PC-9 (cell line): ENCODE data around the gene MYOG. TPM values are rescaled to one million over a fixed set of nuclear protein-coding genes. Genes with fewer than 3 reads are reported as not detected.

Experiments
- BruUV-seq: library from RNA; stranded (reverse); fragments of 400-500 nt; replicated peaks from 2 replicates; lab custom pipeline; 2021; lab: Mats Ljungman, UMichigan
- CTCF ChIA-PET: fragments of 300-600 bp; sonication (Branson Sonifier 250); formaldehyde crosslinking; loops from one replicate; lab custom pipeline; 2022; ENCODE audit warnings: antibody characterized with exemption; lab: Charles Lee
- POLR2A ChIA-PET: fragments of 300-600 bp; sonication (Branson Sonifier 250); formaldehyde crosslinking; loops from one replicate; lab custom pipeline; 2022; ENCODE audit warnings: antibody characterized with exemption; ENCODE audit not compliant: unreplicated experiment; lab: Charles Lee
- DNase-seq, 2 experiments: peaks; one replicate each; pipeline versions ENCODE4 v3.0.0 to v3.0.0-alpha.2; 2015 to 2022; ENCODE audit warnings: mixed read lengths in 1 of 2
- H2AFZ ChIP-seq: fragments of 200-600 bp; sonication (generic); 2 replicates; pipeline ENCODE4 v1.8.1; 2017; ENCODE audit warnings: antibody characterized with exemption
- H3F3A ChIP-seq: fragments of 200-600 bp; sonication (generic); 2 replicates; pipeline ENCODE4 v1.8.1; 2017; ENCODE audit warnings: antibody characterized with exemption, mild to moderate bottlenecking, low read depth; ENCODE audit not compliant: insufficient read depth
- H3K27ac ChIP-seq: fragments of 200-600 bp; sonication (generic); 2 replicates; pipeline ENCODE4 v1.6.1; 2016; ENCODE audit warnings: mixed run types
- H3K27me3 ChIP-seq: fragments of 200-600 bp; sonication (generic); 2 replicates; pipeline ENCODE4 v1.6.1; 2016; ENCODE audit warnings: low read depth, mixed run types; ENCODE audit not compliant: insufficient read depth
- H3K36me3 ChIP-seq: fragments of 200-600 bp; sonication (generic); 2 replicates; pipeline ENCODE4 v1.6.1; 2016; ENCODE audit warnings: low read depth, mixed run types
- H3K4me1 ChIP-seq: fragments of 200-600 bp; sonication (generic); replicated peaks from 2 replicates; pipeline ENCODE4 v1.6.1; 2016; ENCODE audit warnings: mixed run types; ENCODE audit not compliant: insufficient read depth
- H3K4me2 ChIP-seq: fragments of 200-600 bp; sonication (generic); 2 replicates; pipeline ENCODE4 v1.6.1; 2017; ENCODE audit warnings: mixed run types
- H3K4me3 ChIP-seq: fragments of 200-600 bp; sonication (generic); 2 replicates; pipeline ENCODE4 v1.6.1; 2016; ENCODE audit warnings: mixed run types
- H3K79me2 ChIP-seq: fragments of 200-600 bp; sonication (generic); 2 replicates; pipeline ENCODE4 v1.6.1; 2017; ENCODE audit warnings: low read depth, mixed run types
- H3K9me2 ChIP-seq: fragments of 200-600 bp; sonication (generic); 2 replicates; pipeline ENCODE4 v1.8.1; 2017; ENCODE audit warnings: mild to moderate bottlenecking; ENCODE audit not compliant: insufficient read depth
- H3K9me3 ChIP-seq: fragments of 200-600 bp; sonication (generic); 2 replicates; pipeline ENCODE4 v1.8.1; 2016; ENCODE audit warnings: low read depth; ENCODE audit not compliant: insufficient read depth
- H4K20me1 ChIP-seq: fragments of 200-600 bp; sonication (generic); 2 replicates; pipeline ENCODE4 v1.8.1; 2017; ENCODE audit not compliant: insufficient read depth
- EZH2 ChIP-seq: fragments of 200-600 bp; sonication (generic); IDR thresholded peaks from 2 replicates; pipeline ENCODE4 v1.8.0; 2017; ENCODE audit warnings: antibody characterized with exemption, low read depth
- intact Hi-C: fragments of 100-400 bp; cut with micrococcal nuclease; formaldehyde crosslinking; loops from one replicate; pipeline ENCODE4 v1.10.0; 2022; ENCODE audit not compliant: unreplicated experiment
- total RNA-seq: library from RNA; stranded (reverse); gene quantifications from 2 replicates; pipeline ENCODE4 v1.2.3, GENCODE V29; 2021
- TF ChIP-seq, protein P1 (sequence below): fragments of 200-600 bp; sonication (generic); conservative IDR thresholded peaks from 2 replicates; pipeline ENCODE4 v1.6.1; 2017; ENCODE audit warnings: mixed run types, antibody characterized with exemption, mild to moderate bottlenecking, moderate library complexity

Gene MYOG
- total RNA-seq, 1 experiment from 2014 or later = not detected

DNA sequence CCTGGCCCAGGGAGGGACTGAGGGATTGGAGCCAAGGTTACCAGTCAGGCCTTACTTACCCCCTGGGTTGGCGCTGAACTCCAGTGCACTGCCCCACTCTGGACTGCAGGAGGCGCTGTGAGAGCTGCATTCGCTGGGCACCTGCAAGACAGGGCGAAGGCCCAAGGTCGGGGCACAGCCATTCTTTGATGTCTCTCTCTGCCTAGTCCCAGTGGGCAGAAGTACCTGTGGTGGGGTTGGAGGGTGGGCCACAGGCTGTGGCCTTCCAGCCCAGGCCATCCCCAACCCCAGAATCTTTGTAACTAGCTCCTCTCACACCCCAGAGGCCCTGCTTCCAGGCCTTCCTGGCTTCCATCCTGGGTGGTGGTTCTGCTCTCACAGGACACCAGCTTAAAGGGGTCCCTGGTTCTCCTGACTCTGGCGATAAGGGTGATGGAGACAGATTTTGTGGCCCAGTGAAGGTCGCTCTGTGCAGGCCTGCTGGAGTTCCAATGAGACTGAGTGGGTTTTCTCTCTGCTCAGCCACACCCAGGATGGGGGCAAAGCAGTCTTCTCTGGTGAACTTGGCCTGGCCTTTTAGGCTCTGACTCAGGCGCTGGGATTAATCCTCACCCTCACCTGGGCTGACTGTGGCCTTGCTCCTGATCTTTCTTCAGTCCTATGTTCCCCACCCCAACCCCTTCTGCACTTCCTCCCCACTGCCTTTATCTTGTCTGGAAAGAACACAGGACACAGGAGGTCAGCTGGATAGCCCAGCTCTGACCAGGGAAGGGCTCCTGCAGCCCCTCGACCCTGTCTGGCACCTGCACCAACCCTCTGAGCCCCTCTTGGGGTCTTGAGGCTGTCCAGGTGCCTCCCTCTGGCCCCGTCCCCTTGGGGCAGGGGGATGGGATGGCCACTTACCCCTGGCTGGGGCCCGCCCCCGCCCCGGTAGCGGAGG lies 954 bp downstream of the MYOG start:
- POLR2A ChIA-PET = no interaction called here
- BruUV-seq = no TSS peak
- Histone ChIP-seq H3K27me3 (0 out of 2 replicates have a peak, but pooled peaks cover 2% of the 10 kb centered on the region), H3K9me3 (no peaks in the 10 kb centered on the region), H3K4me2 (0 out of 2 replicates have a peak overlapping the region, but pooled peaks have one; percentile 1), H4K20me1 (no peaks in the 10 kb centered on the region), H3K27ac (no peak overlapping the region), H3K79me2 (no peaks in the 10 kb centered on the region), H3K9me2 (no peaks in the 10 kb centered on the region), H3K4me3 (no peak overlapping the region), H3K4me1 (peaks cover 14% of the 10 kb centered on the region; the same call in 1 of the 2 replicates), H2AFZ (no peak overlapping the region), H3F3A (no peaks in the 10 kb centered on the region), H3K36me3 (no peaks in the 10 kb centered on the region)
- TF ChIP-seq, protein P1, sequence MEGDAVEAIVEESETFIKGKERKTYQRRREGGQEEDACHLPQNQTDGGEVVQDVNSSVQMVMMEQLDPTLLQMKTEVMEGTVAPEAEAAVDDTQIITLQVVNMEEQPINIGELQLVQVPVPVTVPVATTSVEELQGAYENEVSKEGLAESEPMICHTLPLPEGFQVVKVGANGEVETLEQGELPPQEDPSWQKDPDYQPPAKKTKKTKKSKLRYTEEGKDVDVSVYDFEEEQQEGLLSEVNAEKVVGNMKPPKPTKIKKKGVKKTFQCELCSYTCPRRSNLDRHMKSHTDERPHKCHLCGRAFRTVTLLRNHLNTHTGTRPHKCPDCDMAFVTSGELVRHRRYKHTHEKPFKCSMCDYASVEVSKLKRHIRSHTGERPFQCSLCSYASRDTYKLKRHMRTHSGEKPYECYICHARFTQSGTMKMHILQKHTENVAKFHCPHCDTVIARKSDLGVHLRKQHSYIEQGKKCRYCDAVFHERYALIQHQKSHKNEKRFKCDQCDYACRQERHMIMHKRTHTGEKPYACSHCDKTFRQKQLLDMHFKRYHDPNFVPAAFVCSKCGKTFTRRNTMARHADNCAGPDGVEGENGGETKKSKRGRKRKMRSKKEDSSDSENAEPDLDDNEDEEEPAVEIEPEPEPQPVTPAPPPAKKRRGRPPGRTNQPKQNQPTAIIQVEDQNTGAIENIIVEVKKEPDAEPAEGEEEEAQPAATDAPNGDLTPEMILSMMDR = peak; percentile 57
- no peak for TF ChIP-seq EZH2
- intact Hi-C loops = no loop called here
- peak in 1 of 2 experiments; percentile 16 for DNase-seq
- CTCF ChIA-PET = no interaction called here

DNA sequence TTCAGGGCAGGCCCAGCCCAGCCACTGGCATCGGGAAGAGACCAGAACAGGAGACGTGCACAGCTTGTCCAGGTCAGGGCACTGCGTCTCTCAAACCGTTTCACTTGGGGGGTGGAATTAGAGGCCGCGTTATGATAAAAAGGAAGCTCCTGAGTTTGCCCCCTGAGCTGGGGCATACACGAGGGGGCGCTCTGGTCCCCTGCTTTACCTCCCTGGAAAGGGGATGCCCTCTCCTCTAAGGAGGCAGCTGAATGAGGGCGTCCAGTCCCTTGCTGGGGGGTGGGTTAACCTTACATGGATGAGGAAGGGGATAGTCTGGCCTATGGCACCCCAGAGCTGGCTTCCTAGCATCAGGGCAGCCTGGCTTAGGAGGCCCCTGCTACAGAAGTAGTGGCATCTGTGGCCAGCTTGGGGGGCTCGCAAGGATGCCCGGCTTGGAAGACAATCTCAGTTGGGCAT lies 2.3 kb downstream of the MYOG start:
- no peaks in the 10 kb centered on the region for H3F3A ChIP-seq
- no peaks in the 10 kb centered on the region for H4K20me1 ChIP-seq
- no peak for TF ChIP-seq EZH2
- TF ChIP-seq, protein P1 = no peak
- no TSS peak for BruUV-seq
- no peak for DNase-seq
- H3K4me3 ChIP-seq = no peak overlapping the region
- no peaks in the 10 kb centered on the region for H3K36me3 ChIP-seq
- intact Hi-C loops = no loop called here
- no peak overlapping the region for H3K27ac ChIP-seq
- H3K9me3 ChIP-seq = no peaks in the 10 kb centered on the region
- POLR2A ChIA-PET = no interaction called here
- H3K4me1 ChIP-seq = peaks cover 8% of the 10 kb centered on the region; the same call in 1 of the 2 replicates
- no peak overlapping the region for H3K4me2 ChIP-seq
- H3K9me2 ChIP-seq = no peaks in the 10 kb centered on the region
- no peaks in the 10 kb centered on the region for H3K79me2 ChIP-seq
- CTCF ChIA-PET = interaction anchor here (0.7 to 1.1 kb wide), 2 partner anchors 49 to 133 kb away, joined by 4 to 9 read pairs; no protein-coding TSS in a partner anchor
- no peak overlapping the region for H2AFZ ChIP-seq
- 0 out of 2 replicates have a peak, but pooled peaks cover 3% of the 10 kb centered on the region for H3K27me3 ChIP-seq

DNA sequence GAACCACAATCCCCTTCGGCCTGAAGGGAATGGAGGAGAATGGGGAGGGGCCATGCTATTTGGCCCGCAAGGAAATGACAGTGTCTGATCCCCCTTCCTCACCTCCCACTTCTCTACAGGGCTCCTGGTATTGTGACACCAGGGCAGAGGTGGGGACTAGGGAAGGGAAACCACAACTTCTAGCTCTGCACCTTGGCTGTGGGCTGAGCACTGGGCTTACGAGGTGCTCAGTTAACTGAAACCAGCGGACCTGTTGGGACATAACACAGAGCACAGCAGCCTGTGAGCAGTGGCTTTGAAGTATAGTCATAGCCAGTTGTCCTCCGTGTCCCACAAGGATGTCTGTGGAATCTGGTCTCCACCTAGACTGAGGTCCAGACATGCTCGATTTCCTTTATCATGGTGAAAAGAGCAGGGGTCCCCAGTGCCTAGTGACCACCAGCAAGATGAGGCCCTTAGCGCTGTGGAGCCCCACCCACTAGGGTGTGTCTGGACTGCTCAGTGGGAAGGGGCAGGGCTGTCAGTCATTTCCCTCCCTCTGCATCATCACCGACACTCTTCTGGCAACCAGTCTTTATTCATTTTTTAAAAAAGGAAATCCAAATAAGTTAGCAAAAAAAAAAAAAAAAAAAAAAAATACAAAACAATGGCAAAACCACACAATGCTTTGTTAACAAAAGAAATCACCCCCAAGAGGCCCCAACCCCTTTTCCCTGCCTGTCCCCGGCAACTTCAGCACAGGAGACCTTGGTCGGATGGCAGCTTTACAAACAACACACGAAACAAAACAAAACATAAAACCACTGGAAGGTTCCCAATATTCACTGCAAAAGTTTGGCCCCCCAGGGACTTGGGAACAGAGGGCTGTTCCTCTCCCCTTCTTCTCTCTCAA lies 3.0 kb downstream of the MYOG start:
- no peaks in the 10 kb centered on the region for H3K9me3 ChIP-seq
- H3K79me2 ChIP-seq = no peaks in the 10 kb centered on the region
- H3K36me3 ChIP-seq = no peaks in the 10 kb centered on the region
- H3F3A ChIP-seq = no peaks in the 10 kb centered on the region
- BruUV-seq = no TSS peak
- H4K20me1 ChIP-seq = no peaks in the 10 kb centered on the region
- H2AFZ ChIP-seq = no peak overlapping the region
- H3K27me3 ChIP-seq = 0 out of 2 replicates have a peak, but pooled peaks cover 3% of the 10 kb centered on the region
- no peak overlapping the region for H3K4me3 ChIP-seq
- no peak overlapping the region for H3K27ac ChIP-seq
- CTCF ChIA-PET = interaction anchor here (0.7 to 1.1 kb wide), 2 partner anchors 50 to 134 kb away, joined by 4 to 9 read pairs; no protein-coding TSS in a partner anchor
- no peaks in the 10 kb centered on the region for H3K9me2 ChIP-seq
- peaks cover 8% of the 10 kb centered on the region; the same call in 1 of the 2 replicates for H3K4me1 ChIP-seq
- no peak for DNase-seq
- intact Hi-C loops = no loop called here
- no peak for TF ChIP-seq EZH2
- TF ChIP-seq, protein P1 = no peak
- POLR2A ChIA-PET = no interaction called here
- H3K4me2 ChIP-seq = no peak overlapping the region
